ENCODE data around the gene MEA1.

DNA sequence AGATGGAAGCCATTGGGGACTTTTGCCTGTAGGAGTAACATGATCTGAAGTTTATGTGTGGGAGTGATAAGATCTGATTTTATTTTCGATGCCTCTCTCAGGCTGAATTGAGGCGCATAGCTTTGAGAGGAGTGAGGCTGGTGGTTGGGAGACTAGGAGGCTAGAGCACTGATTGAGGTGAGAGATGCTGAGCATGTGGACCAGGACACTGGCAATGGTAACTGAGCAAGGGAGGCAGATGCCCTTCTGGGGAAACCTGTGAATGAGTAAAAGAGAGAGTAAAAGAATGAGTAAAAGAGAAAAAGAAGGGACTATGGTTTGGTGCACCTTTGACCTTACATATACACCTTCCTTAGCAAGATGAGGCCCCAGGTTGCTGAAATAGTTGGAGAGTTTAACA lies 10.7 kb upstream of the MEA1 start:
- TF ChIP-seq POLR2A (IDR thresholded peaks at IDR 0.05; ENCODE audit: low read depth, low read length) (no peak), POLR2AphosphoS5 (IDR thresholded peaks at IDR 0.05; ENCODE audit: low read depth, low read length) (no peak)
